D341Med (cell line): ENCODE results near the gene ENOX2.

Source experiments
- DNase-seq: peaks from one replicate; pipeline ENCODE4 v3.0.0; 2012; ENCODE audit warnings: low spot score

ENOX2 gene

DNA sequence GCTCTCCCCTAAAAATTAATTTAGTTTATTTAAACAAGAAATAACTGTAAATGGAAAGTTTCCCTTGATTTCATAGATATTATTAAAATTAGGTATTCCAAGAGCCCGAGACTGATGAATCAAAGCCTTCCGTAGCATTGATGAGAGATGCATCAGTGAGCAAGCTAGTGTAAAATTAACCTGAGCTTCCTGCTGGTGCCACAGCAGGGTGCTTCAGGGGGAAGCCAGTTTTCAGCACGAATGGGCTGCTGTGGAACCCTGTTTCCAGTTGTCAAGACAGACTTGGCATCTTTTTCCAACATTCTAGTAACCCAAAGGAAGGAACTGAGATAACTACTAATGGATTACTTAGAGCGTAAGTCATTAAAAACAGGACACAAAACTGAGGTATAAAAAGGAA lies 279.5 kb downstream of the ENOX2 start:
- no peak for DNase-seq

- DNase-seq, result no peak
These were observed 287.1 kb downstream of the ENOX2 start for GRCh38 chrX:130615941-130616340.

DNA sequence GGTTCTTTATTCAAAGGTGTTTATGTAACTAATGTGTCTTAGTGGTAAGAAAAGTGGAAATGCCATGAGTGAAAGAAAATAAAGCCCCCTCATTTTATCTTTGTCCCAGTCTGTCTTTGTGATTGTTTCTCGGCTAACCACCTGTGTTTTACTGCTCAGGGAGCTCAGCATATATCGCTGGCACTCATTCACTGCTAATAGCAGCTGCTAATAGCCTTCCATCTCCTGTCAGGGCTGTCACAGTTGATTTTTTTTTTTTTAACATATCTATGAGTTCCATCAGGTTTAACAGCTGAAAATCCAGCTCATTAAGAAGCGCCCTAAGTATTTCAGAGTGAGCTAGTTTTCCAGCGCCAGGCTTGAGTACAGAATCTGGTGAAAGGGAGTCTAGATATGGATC lies 295.6 kb downstream of the ENOX2 start:
- DNase-seq, result no peak

DNA sequence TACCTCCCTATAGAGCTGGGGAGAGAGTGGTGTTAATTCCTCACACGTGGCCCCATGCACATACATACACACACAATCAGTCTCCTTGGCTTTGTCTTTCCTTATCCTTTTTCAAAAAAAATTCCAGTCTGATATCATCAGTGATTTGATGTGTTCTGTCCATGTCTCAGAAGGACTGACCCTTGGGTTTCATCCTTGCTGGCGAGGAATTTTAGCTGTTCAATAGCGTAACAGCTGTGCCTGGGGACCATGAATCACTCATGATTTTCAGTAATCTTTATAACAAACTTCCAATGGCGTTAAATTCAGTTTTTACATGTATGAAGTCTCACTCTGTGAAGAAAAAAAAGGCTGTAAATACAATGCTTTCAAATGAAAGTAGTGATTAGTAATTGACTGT lies 296.6 kb downstream of the ENOX2 start:
- no peak for DNase-seq

DNA sequence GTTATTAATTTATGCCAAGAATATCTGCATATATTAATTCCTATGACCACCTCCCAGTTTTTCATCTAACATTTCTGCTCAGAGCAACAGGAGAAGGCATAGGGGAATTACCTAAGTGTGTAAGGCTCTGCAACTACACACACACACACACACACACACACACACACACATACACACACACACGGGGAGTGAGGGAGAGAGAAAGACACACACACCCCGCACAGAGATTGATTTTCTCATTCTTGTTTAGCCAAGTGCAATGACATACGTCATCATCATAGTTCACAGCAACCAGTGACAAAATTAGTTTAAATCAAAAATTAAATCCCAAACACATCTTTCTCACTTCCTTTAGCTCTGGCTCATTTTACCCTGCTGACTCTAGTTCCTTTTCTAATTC lies 298.1 kb downstream of the ENOX2 start:
- no peak for DNase-seq

- no peak for DNase-seq
These were observed 308.5 kb downstream of the ENOX2 start for GRCh38 chrX:130594453-130594916.

- DNase-seq, result no peak
These were observed 309.1 kb downstream of the ENOX2 start for GRCh38 chrX:130593911-130594310.

DNA sequence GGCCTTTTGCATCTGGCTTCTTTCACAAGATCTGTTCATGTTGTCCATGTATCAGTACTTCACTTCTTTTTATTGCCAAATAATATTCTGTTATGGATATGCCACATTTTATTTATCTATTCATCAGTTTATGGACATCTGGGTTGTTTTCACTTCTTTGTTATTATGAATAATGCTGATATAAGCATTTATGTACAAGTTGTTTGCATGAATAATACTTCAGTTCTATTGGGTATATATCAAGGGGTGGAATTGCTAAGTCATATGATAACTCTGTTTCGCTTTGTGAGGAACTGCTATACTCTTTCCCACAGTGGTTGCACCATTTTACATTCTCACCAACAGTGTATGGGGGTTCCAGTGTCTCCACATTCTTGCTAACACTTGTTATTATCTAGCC lies 310.8 kb downstream of the ENOX2 start:
- no peak for DNase-seq

DNA sequence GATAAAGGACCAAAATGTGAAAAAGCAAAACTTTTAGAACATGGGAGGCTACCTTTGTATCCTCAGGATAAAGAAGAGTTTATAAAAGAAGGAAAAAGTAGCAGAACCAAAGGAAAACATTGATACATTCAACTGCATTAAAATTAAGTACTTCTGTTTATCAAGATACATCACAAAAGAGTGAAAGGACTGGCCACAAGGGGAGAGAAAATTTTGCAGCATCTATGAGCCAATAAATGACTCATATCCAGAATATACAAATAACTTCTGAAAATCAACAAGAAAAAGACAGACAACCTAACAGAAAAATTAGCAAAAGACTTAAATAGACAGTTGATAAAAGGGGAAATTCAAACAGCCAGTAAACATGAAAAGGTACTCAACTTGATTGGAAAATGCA lies 324.1 kb downstream of the ENOX2 start:
- no peak for DNase-seq

DNA sequence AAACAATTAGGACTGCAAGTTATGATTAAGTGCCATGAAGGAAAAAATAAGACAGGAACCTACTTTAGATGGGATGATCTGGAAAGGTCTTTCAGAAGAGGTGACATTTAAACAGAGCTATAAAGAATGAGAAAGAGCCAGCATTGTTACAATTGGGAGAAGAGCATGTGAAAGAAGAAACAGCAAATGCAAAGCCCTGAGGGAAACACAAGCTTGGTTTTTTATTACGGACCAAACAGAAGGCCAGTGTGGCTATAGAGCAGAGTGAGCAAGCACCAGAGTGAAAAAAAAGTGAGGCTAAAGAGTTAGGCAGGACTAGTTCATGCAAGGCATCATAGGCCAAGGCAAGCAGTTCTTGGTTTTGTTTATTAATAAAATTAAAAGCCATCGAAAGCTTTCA lies 325.6 kb downstream of the ENOX2 start:
- no peak for DNase-seq

DNA sequence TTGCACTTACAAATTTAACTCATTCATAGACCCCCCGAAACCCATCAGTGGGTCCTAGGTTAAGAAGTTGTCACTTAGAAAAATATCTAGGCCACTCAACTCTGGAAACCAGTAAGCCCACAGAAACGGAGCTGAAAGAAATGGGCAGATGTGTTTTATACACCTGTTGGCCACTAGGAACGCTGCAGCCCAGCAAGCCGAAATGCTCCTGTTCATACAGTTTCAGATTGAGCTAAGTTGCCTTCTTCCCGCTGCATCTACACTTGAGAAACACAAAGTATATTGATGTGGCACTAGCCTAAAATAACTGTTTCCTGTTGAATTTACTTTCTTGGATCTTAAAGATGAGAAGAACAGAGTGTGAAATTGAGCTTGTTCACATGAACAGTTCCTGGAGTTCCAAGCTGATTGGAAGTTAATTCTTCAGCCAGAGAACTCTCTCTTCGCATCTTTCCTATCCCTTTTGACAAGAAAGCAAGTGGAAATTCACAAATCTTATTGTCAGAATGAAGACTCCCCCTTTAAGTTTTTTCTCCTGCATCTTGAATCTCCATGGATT lies 327.1 kb downstream of the ENOX2 start:
- peak; percentile 59 for DNase-seq
